Measurements from ENCODE around the gene MEI1.
"Not testable (repeated sequence)": the region's sequence is repeated elsewhere in the genome, so short reads cannot be mapped to it uniquely, and the experiment has no call there.

Gene MEI1

DNA sequence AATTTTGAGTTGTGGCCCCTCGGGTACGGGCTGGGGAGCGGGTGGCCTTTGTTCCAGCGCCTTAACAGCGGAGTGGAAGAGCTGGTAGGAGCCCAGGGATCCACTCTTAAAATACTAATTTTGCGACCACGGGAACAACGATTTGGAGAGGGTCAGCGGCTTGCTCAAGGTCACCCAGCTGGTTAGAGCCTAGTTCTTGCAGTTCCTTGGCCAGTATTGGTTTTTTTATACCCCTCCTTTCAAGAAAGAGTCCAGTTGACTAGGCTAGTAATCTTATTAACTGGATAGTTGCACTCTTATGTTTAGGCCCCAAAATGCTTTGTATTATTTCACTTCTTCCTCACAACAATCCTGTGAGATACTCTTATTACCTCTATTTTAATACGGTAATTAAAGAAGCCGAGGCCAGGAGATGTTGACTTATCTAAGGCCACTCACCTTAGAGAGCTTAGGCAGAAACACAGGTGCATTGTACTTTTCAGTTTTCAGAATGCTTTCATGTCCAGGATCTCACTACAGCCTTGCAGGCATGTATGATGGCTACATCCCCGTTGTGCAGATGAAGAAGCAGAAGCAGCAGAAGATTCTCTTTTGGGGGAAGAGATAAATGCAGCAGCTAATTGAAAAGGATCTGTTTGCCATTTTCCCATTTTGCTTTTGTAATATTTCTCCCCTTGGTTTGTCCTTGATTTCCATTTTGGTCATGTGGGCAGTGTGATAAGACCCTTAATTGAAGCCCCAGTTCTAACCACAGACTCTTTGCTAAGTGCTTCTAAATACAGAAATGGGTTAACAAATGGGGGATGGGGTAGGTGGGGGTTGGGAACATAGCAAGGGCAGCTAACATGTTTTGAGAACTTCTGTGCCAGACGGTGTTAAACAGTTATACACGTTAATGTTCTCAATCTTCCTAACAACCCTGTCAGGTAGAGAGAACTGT is 135.0 kb downstream of the MEI1 start:
- no peaks in the 10 kb centered on the region for H3K27me3 ChIP-seq (ENCODE audit: control insufficient read depth, insufficient read depth, low read length)
- H3K4me3 ChIP-seq (ENCODE audit: low read length) = peak overlapping the region; percentile 81
- H3K9ac ChIP-seq (ENCODE audit: low read length) = peak overlapping the region; percentile 68
- no peaks in the 10 kb centered on the region for H3K36me3 ChIP-seq (ENCODE audit: control insufficient read depth, insufficient read depth, low read length)
- H3K4me1 ChIP-seq (ENCODE audit: control insufficient read depth, insufficient read depth, low read length) = peaks cover 2% of the 10 kb centered on the region
- peak overlapping the region; percentile 87 for H3K27ac ChIP-seq (ENCODE audit: low read depth, low read length)

DNA sequence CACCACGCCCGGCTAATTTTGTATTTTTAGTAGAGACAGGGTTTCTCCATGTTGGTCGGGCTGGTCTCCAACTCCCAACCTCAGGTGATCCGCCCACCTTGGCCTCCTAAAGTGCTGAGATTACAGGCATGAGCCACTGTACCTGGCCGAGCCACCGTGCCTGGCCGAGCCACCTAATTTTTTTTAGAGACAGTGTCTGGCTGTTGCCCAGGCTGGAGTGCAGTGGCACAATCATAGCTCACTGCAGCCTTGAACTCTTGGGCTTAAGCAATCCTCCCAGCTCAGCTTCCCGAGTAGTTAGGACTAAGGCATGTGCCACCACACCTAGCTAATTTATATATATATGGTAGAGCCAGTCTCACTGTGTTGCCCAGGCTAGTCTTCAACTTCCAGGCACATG is 136.2 kb downstream of the MEI1 start:
- H3K4me3 ChIP-seq (ENCODE audit: low read length); H3K27ac ChIP-seq (ENCODE audit: low read depth, low read length); H3K27me3 ChIP-seq (ENCODE audit: control insufficient read depth, insufficient read depth, low read length); H3K4me1 ChIP-seq (ENCODE audit: control insufficient read depth, insufficient read depth, low read length); H3K36me3 ChIP-seq (ENCODE audit: control insufficient read depth, insufficient read depth, low read length); H3K9ac ChIP-seq (ENCODE audit: low read length): not testable (repeated sequence)

DNA sequence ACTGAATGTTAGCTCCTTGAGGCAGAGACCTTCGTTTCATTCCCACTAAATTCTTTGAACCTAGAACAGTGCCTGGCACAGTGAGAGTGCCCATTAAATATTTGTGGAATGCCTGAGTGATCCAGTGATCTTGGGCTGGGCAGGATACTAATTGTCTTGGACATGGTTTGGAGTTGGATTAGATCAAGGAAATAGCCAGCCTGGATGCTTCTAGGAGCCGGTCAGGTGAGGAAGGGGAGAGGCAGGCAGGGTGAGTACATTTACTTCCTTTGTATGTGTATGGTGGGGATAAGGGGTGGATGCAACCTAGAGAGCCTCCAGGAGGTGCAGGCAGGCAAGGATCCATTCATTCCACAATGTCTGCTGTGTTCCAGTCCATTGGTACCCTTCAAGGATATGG is 137.2 kb downstream of the MEI1 start:
- Histone ChIP-seq H3K4me1 (ENCODE audit: control insufficient read depth, insufficient read depth, low read length) (peaks cover 2% of the 10 kb centered on the region), H3K27ac (ENCODE audit: low read depth, low read length) (no peak overlapping the region), H3K27me3 (ENCODE audit: control insufficient read depth, insufficient read depth, low read length) (no peaks in the 10 kb centered on the region)

DNA sequence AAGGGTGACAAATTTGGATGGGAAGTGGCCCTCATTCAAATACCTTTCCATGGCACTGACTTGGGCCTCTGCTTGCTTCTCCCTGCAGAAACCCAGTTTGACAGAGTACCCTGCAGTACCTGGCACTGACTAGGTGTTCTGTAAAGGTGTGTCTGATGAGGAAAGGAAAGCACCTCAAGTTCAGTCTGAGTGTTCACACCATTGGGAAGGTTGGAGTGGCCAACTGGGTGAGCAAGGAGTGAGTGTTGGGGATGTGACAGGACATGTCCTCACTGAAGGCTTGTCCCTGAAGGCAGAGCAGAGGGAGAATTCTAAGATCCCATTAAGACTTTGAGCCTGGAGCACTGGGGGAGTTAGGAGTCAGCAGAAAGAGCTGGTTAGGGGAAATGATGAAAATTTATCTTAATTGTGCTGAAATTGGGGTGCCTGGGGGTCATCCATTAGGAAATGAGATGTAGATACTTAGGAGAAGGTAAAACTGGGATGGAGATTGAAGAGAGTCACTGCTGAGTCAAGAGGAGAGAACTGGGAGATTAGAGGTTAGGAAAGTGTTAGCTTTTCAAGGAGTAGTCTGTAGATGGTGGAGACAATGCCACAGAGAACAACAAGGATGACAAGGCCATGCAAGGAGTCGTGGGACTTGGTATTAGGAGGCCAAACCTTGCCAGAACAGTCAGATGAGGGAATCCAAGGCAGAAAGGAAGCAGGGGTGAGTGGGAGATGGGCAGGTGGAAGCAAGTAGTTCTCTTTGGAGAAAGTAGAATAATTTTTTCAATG is 139.7 kb downstream of the MEI1 start:
- no peak overlapping the region for H3K4me3 ChIP-seq (ENCODE audit: low read length)
- no peak overlapping the region for H3K9ac ChIP-seq (ENCODE audit: low read length)
- H3K27ac ChIP-seq (ENCODE audit: low read depth, low read length) = no peak overlapping the region
- no peaks in the 10 kb centered on the region for H3K27me3 ChIP-seq (ENCODE audit: control insufficient read depth, insufficient read depth, low read length)
- H3K4me1 ChIP-seq (ENCODE audit: control insufficient read depth, insufficient read depth, low read length) = peaks cover 2% of the 10 kb centered on the region
- no peaks in the 10 kb centered on the region for H3K36me3 ChIP-seq (ENCODE audit: control insufficient read depth, insufficient read depth, low read length)

More for the DNA sequence above, 137.2 kb downstream of the MEI1 start:
- Histone ChIP-seq H3K9ac (ENCODE audit: low read length) (no peak overlapping the region), H3K36me3 (ENCODE audit: control insufficient read depth, insufficient read depth, low read length) (no peaks in the 10 kb centered on the region), H3K4me3 (ENCODE audit: low read length) (no peak overlapping the region)

DNA sequence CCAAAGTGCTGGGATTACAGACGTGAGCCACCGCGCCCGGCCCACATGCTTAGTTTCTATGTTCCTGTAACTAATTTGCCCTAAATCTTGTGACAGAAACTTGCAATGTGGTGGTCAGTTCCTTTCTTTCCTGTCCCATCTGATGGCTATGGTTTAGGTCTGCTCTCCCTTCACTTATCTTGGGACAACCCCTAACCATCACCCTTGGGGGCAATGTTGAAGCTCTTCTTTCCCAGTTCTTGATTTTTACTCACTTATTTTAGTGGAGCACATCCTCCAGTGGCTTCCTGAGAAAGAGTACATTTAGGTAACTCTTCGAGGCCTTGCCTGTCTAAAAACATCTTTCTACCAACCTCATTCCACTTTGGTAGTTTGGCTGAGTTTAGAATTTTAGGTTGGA is 140.9 kb downstream of the MEI1 start:
- H3K27me3 ChIP-seq (ENCODE audit: control insufficient read depth, insufficient read depth, low read length) = no peaks in the 10 kb centered on the region
- H3K4me1 ChIP-seq (ENCODE audit: control insufficient read depth, insufficient read depth, low read length) = no peaks in the 10 kb centered on the region
- H3K27ac ChIP-seq (ENCODE audit: low read depth, low read length) = no peak overlapping the region
- no peak overlapping the region for H3K9ac ChIP-seq (ENCODE audit: low read length)
- no peaks in the 10 kb centered on the region for H3K36me3 ChIP-seq (ENCODE audit: control insufficient read depth, insufficient read depth, low read length)
- no peak overlapping the region for H3K4me3 ChIP-seq (ENCODE audit: low read length)

DNA sequence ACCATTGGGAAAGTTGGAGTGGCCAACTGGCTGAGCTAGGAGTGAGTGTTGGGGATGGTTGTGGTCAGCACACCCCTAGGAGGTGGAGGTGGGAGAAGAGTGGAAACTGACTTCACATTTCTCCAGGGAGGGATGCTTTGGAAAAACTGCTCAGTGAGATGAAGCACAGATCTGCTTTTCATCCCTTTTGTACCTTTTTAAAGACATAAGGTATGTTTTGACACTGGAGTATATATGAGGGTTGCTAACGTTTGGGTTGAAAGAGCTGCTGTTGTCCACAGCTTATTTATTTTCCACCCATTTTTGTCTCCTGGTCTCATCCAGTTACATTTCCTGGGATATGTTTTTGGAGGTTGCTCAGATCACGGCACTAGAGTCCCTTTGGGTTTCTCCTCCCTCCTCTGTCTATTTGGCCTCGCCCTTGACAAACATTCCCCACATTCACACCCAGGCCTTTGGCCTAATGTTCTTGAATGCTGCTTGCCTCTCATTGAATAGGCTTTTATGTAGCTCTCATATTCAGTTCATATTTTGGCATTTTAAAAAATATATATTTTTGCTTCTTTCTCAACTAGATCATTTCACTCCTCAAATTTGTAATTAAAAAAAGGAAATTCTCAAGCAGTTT is 141.9 kb downstream of the MEI1 start:
- H3K27me3 ChIP-seq (ENCODE audit: control insufficient read depth, insufficient read depth, low read length) = no peaks in the 10 kb centered on the region
- H3K27ac ChIP-seq (ENCODE audit: low read depth, low read length) = no peak overlapping the region

DNA sequence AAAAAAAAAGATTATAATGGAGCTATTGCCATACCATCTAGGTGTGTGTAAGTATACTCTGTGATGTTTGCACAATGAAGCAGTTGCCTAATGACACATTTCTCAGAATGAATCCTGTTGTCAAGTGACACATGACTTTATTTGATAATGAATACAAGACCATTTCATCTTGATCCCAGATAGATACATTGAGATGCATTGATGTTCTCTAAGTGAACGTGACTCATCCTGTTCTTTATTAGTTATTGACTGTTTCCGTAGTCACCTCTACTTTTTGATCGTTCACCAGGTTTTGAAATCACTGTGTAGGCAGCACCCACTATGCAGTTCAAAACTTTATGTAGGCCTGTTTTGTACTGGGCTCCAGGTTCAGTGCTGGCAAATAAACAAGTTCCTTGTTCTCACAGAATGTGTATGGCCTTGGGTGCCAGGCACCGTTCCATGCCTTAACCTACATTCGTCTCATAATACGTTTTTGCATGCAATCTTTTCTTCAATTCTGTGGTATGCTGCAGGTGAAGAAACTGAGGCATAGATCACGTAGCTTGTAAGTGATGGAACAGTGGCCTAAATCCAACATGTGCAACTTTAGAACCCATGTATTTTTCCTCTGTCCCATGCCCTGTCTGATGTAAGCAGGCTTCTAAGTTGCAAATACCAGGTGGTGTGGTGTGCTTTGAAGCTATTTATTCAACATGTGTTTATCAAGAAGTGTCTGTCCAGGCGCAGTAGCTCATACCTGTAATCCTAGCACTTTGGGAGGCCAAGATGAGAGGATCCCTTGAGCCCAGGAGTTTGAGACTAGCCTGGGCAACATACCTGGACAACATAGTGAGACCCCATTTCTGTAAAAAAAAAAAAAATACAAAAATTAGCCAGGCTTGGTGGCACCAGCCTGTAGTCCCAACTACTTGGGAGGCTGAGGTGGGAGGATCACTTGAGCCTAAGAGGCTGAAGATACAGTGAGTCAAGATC is 144.0 kb downstream of the MEI1 start:
- no peak overlapping the region for H3K9ac ChIP-seq (ENCODE audit: low read length)
- H3K4me1 ChIP-seq (ENCODE audit: control insufficient read depth, insufficient read depth, low read length) = no peaks in the 10 kb centered on the region
- H3K27ac ChIP-seq (ENCODE audit: low read depth, low read length) = no peak overlapping the region
- no peaks in the 10 kb centered on the region for H3K36me3 ChIP-seq (ENCODE audit: control insufficient read depth, insufficient read depth, low read length)
- H3K27me3 ChIP-seq (ENCODE audit: control insufficient read depth, insufficient read depth, low read length) = no peaks in the 10 kb centered on the region
- no peak overlapping the region for H3K4me3 ChIP-seq (ENCODE audit: low read length)

More for the DNA sequence above, 141.9 kb downstream of the MEI1 start:
- Histone ChIP-seq H3K36me3 (ENCODE audit: control insufficient read depth, insufficient read depth, low read length) (no peaks in the 10 kb centered on the region), H3K4me1 (ENCODE audit: control insufficient read depth, insufficient read depth, low read length) (no peaks in the 10 kb centered on the region), H3K9ac (ENCODE audit: low read length) (no peak overlapping the region), H3K4me3 (ENCODE audit: low read length) (no peak overlapping the region)

DNA sequence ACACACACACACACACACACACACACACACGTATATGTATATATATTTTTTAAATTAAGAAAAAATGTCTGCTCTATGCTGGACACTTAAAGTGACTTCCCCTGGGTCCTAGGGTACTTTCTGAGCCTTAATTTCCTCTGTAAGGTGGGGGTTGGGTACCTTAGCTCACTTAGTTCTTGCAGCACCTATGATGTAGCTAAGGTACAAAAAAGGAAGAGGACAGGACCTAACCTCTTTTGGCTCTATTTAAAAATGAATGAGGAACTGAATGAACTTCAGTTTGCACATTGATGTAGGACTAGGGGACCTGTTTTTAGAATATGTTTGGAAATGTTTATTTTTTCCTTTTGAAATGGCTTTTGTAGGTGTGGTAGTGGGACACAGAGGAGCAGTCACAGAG is 144.7 kb downstream of the MEI1 start:
- Histone ChIP-seq H3K27ac (ENCODE audit: low read depth, low read length) (no peak overlapping the region), H3K4me3 (ENCODE audit: low read length) (no peak overlapping the region), H3K36me3 (ENCODE audit: control insufficient read depth, insufficient read depth, low read length) (no peaks in the 10 kb centered on the region), H3K4me1 (ENCODE audit: control insufficient read depth, insufficient read depth, low read length) (no peaks in the 10 kb centered on the region), H3K9ac (ENCODE audit: low read length) (no peak overlapping the region), H3K27me3 (ENCODE audit: control insufficient read depth, insufficient read depth, low read length) (no peaks in the 10 kb centered on the region)

DNA sequence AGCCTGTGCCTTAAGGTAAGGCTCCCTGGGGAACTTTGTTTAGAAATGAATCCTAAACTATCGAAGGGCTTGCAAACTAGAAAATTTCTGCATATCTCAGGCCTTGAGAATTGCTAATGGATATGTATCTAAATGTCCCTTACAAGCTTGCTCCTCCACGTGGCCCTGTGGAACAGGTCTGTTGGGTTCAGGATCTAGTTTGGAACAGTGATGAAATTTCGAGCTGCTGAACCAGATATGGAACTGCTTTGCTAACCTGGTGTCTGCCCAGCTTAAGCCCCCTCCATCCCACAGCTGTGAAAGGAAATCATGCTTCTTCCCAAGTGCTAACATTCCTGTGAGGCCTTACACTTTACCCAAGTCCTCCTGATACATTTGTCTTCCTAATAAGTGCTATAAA is 145.2 kb downstream of the MEI1 start:
- Histone ChIP-seq H3K36me3 (ENCODE audit: control insufficient read depth, insufficient read depth, low read length) (no peaks in the 10 kb centered on the region), H3K4me3 (ENCODE audit: low read length) (no peak overlapping the region), H3K9ac (ENCODE audit: low read length) (no peak overlapping the region), H3K4me1 (ENCODE audit: control insufficient read depth, insufficient read depth, low read length) (no peaks in the 10 kb centered on the region), H3K27ac (ENCODE audit: low read depth, low read length) (no peak overlapping the region), H3K27me3 (ENCODE audit: control insufficient read depth, insufficient read depth, low read length) (no peaks in the 10 kb centered on the region)

DNA sequence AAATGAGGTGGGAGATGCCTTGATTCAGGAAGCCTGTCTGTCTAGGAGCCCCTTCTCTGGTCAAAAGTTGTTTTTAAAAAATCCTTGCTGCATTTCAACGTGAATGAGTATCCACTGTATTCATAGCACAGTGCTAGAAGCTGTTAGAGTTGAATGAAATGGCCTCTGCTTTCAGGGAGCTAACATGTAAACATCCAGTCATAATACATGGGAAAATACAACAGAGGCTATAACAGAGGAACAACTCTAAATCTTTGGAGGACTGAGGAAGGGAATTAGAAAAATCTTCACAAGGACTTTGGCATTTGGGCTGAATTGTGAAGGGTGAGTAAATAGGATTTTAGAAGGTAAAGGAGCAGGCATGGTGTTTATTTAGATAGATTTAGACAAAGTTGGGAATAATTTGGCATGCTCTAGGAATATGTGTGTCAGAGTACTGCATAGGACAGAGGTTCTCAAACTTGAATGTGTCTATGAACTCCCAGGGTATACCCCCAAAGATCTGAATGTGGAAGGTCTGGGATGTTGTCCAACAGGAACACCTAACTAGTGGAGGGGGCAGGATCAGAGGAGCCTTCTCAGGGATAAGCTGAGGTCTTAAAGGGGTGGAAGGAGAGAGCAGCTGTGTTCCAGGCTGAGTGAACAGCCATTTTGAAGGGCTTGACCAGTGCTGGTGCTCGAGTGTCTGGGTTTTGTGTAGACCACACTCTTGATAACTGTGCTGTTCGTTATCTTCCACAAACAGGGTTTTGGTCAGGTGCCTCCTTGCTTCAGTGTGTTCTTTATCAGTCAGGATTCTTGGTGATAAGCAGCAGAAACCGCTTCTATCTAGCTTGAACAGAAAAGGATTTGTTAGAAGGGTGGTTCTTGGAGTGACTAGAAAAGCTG is 146.3 kb downstream of the MEI1 start:
- Histone ChIP-seq H3K36me3 (ENCODE audit: control insufficient read depth, insufficient read depth, low read length) (no peaks in the 10 kb centered on the region), H3K27ac (ENCODE audit: low read depth, low read length) (no peak overlapping the region), H3K4me3 (ENCODE audit: low read length) (no peak overlapping the region), H3K4me1 (ENCODE audit: control insufficient read depth, insufficient read depth, low read length) (no peaks in the 10 kb centered on the region), H3K27me3 (ENCODE audit: control insufficient read depth, insufficient read depth, low read length) (no peaks in the 10 kb centered on the region), H3K9ac (ENCODE audit: low read length) (no peak overlapping the region)

Data from rectal smooth muscle tissue (tissue), 1 donor.